ENCODE results near the gene LTF. TPM values are rescaled to one million over a fixed set of nuclear protein-coding genes. Genes with fewer than 3 reads are reported as not detected.

The LTF gene
- total and polyA plus RNA-seq, 9 of the 15 experiments (the other 6 are each of a cell fraction or from before 2014, with no cell fraction given): 0.07 TPM; not detected in 8

DNA sequence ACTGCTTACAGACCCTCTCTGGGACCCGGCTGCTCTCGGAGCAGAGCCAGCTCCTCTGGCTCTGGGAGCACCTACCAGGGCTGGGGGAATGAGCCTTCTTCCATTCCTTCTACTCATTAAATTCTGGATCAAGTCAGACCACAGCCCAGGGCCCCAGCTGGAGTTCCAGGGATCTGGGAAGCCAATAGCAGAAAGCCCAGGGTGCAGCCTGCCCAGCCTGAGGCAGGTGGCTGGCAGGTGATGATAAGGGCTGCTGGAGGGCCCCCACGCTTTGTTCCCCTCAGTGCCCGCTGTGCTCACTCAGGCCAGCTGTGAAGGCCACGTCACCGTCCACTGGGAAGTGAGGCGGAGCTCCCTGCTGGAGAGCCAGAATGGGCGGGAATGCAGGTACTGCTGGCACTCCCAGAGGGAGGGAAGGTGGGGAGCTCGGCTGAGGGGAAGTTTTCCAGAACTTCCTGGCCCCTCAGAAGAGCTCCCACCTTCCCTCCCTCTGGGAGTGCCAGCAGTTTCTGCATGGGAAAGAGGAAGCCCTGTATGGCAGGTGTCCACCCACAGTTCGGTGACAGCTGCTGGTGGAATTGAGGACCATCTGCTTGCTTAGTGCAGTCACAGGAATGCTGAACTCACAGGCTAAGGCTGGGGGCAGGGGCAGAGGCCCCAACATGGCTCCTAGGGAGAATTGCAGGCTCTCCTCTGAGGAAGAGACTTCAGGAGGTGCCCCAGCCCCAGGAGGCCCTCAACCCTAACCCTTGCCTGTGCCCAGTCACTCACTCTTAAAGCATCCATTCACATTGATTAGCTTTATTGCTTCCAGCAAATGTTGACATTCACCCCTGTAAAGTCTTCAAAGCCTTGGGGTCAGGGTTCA is 20.4 kb upstream of the LTF start (continued):
- TF ChIP-seq ZNF436 (CRISPR knock-in tag; IDR thresholded peaks at IDR 0.05): no peak
- TF ChIP-seq TEAD4 (IDR thresholded peaks at IDR 0.05; ENCODE audit: low read length): 0 out of 2 replicates have a peak, but pooled peaks have one; percentile 18
- no peak for TF ChIP-seq TEAD4 (CRISPR knock-in tag; IDR thresholded peaks at IDR 0.05; ENCODE audit: borderline replicate concordance)
- TF ChIP-seq MECOM (CRISPR knock-in tag; IDR thresholded peaks at IDR 0.05): no peak
- TF ChIP-seq HMGN3 (IDR thresholded peaks at IDR 0.05; ENCODE audit: borderline replicate concordance, extremely low read depth, insufficient read length, low read depth, low read length): peak; percentile 23
- TF ChIP-seq SMARCA4 (IDR thresholded peaks at IDR 0.05): no peak
- no peak for TF ChIP-seq ZNF589 (CRISPR knock-in tag; IDR thresholded peaks at IDR 0.05; ENCODE audit: low read depth)
- no peak for TF ChIP-seq ZNF561 (CRISPR knock-in tag; conservative IDR thresholded peaks at IDR 0.05)
- no peak for TF ChIP-seq HDGF (IDR thresholded peaks at IDR 0.05)
- peak; percentile 65 for TF ChIP-seq TCF3 (CRISPR knock-in tag; IDR thresholded peaks at IDR 0.05)
- no peak for TF ChIP-seq ZNF324 (CRISPR knock-in tag; IDR thresholded peaks at IDR 0.05)
- peak; percentile 72 for TF ChIP-seq CBFA2T3 (IDR thresholded peaks at IDR 0.05)
- TF ChIP-seq, protein P1, sequence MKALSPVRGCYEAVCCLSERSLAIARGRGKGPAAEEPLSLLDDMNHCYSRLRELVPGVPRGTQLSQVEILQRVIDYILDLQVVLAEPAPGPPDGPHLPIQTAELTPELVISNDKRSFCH (CRISPR knock-in tag; IDR thresholded peaks at IDR 0.05): no peak
- TF ChIP-seq, protein P1 (tag; IDR thresholded peaks at IDR 0.05): no peak
- no peak for TF ChIP-seq STAT5B (CRISPR knock-in tag; IDR thresholded peaks at IDR 0.05)
- TF ChIP-seq, protein P2, sequence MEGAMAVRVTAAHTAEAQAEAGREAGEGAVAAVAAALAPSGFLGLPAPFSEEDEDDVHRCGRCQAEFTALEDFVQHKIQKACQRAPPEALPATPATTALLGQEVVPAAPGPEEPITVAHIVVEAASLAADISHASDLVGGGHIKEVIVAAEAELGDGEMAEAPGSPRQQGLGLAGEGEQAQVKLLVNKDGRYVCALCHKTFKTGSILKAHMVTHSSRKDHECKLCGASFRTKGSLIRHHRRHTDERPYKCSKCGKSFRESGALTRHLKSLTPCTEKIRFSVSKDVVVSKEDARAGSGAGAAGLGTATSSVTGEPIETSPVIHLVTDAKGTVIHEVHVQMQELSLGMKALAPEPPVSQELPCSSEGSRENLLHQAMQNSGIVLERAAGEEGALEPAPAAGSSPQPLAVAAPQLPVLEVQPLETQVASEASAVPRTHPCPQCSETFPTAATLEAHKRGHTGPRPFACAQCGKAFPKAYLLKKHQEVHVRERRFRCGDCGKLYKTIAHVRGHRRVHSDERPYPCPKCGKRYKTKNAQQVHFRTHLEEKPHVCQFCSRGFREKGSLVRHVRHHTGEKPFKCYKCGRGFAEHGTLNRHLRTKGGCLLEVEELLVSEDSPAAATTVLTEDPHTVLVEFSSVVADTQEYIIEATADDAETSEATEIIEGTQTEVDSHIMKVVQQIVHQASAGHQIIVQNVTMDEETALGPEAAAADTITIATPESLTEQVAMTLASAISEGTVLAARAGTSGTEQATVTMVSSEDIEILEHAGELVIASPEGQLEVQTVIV (CRISPR knock-in tag; IDR thresholded peaks at IDR 0.05; ENCODE audit: borderline replicate concordance): no peak
- TF ChIP-seq TAF15 (IDR thresholded peaks at IDR 0.05; ENCODE audit: low read depth, low read length): no peak
- TF ChIP-seq BRCA1 (IDR thresholded peaks at IDR 0.05): no peak
- no peak for TF ChIP-seq BRCA1 (CRISPR knock-in tag; IDR thresholded peaks at IDR 0.05)
- TF ChIP-seq SMAD4 (CRISPR knock-in tag; conservative IDR thresholded peaks at IDR 0.05): no peak
- no peak for TF ChIP-seq HOMEZ (CRISPR knock-in tag; IDR thresholded peaks at IDR 0.05)
- no peak for TF ChIP-seq SRSF7 (optimal IDR thresholded peaks at IDR 0.05; ENCODE audit: low read depth, low read length)
- TF ChIP-seq TFAP4 (CRISPR knock-in tag; IDR thresholded peaks at IDR 0.05; ENCODE audit: borderline replicate concordance): peak; percentile 88
- peak; percentile 36; the same call in 1 of the 2 replicates for TF ChIP-seq ARID1B (IDR thresholded peaks at IDR 0.05)

All from K562 (cell line).